LNCAP (cell line): ENCODE data around the gene TLL2.

Experiments used
- CTCF ChIP-seq: fragments of 450-650 bp; IDR thresholded peaks from 2 replicates; pipeline ENCODE4 v1.5.1; 2017; ENCODE audit warnings: mild to moderate bottlenecking

Gene TLL2

GRCh38 chr10:96422525-96422924 is 91.2 kb downstream of the TLL2 start:
- TF ChIP-seq CTCF, result no peak

- TF ChIP-seq CTCF, result no peak
These were observed 91.7 kb downstream of the TLL2 start for GRCh38 chr10:96421995-96422394.

GRCh38 chr10:96420228-96421009 is 93.3 kb downstream of the TLL2 start:
- TF ChIP-seq CTCF, result no peak

- TF ChIP-seq CTCF, result no peak
These were observed 94.4 kb downstream of the TLL2 start for GRCh38 chr10:96419351-96419750.

- TF ChIP-seq CTCF, result no peak
These were observed 95.1 kb downstream of the TLL2 start for GRCh38 chr10:96418582-96418981.

GRCh38 chr10:96417441-96417840 is 96.3 kb downstream of the TLL2 start:
- no peak for TF ChIP-seq CTCF

GRCh38 chr10:96416643-96417042 is 97.1 kb downstream of the TLL2 start:
- TF ChIP-seq CTCF, result no peak
